Liver (tissue), 3 donors: Measurements from ENCODE around the gene SSNA1.

Source experiments
- EGR1 ChIP-seq, 2 donors: IDR thresholded peaks; 2 replicates each; pipeline ENCODE4 v1.6.1; 2016 to 2018; ENCODE audit warnings: antibody characterized with exemption in 2 of 2, low read depth in 2 of 2
- HNF4G ChIP-seq: IDR thresholded peaks from 2 replicates; pipeline ENCODE4 v1.6.1; 2016; ENCODE audit warnings: antibody characterized with exemption
- NR2F2 ChIP-seq: IDR thresholded peaks from 2 replicates; pipeline ENCODE4 v1.6.1; 2016; ENCODE audit warnings: antibody characterized with exemption
- TAF1 ChIP-seq: conservative IDR thresholded peaks from 2 replicates; pipeline ENCODE4 v1.6.1; 2016; ENCODE audit warnings: antibody characterized with exemption, mild to moderate bottlenecking
- TF ChIP-seq, protein P1 (sequence below): IDR thresholded peaks from 2 replicates; pipeline ENCODE4 v1.6.1; 2016; ENCODE audit warnings: antibody characterized with exemption
- TF ChIP-seq, protein P2 (sequence below): fragments of 150-350 bp; IDR thresholded peaks from 2 replicates; pipeline ENCODE4 v1.5.1; 2017; ENCODE audit warnings: improper control_type of control experiment, low read depth, low read length; ENCODE audit not compliant: missing input control
- TF ChIP-seq, protein P3 (sequence below): IDR thresholded peaks from 2 replicates; pipeline ENCODE4 v1.6.1; 2016; ENCODE audit warnings: antibody characterized with exemption, mild to moderate bottlenecking
- donor health status: healthy.
- donor health status: healthy.

DNA sequence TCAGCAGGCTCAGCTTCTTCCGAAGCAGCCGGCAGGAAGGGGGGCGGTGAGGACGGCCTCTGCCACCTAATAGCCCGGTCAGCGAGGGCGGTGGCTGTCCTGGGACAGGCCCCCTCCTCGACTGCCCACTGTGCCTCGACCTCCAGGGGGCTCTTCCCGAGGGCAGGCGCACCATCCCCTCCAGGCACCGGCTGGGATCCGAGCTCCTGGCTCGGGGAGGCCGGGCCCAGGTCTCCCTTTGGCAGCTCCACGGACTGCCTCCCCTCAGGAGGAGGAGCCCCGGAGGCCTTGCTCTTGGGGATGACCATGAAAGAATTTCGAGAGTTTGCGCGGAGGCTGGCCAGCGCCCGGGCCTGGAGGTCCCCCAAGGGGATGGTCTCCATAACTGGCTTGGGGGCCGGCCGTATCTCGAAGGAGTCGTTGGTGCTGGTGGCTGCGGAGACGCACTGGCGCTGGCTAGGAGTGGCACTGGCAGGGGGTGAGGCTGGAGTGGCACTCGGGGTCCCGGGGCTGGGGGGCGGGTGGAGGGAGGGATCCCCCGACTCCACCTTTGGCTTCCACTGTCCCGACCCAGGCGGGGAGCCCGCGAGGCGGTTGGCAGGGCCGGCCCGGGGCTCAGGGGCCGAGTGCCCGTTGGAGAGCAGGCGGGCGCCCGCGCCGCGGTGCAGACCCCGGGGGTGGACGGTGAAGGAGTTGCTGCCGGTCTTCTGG lies 11.1 kb downstream of the SSNA1 start:
- TF ChIP-seq, protein P1, sequence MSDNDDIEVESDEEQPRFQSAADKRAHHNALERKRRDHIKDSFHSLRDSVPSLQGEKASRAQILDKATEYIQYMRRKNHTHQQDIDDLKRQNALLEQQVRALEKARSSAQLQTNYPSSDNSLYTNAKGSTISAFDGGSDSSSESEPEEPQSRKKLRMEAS: no peak
- TF ChIP-seq, protein P2, sequence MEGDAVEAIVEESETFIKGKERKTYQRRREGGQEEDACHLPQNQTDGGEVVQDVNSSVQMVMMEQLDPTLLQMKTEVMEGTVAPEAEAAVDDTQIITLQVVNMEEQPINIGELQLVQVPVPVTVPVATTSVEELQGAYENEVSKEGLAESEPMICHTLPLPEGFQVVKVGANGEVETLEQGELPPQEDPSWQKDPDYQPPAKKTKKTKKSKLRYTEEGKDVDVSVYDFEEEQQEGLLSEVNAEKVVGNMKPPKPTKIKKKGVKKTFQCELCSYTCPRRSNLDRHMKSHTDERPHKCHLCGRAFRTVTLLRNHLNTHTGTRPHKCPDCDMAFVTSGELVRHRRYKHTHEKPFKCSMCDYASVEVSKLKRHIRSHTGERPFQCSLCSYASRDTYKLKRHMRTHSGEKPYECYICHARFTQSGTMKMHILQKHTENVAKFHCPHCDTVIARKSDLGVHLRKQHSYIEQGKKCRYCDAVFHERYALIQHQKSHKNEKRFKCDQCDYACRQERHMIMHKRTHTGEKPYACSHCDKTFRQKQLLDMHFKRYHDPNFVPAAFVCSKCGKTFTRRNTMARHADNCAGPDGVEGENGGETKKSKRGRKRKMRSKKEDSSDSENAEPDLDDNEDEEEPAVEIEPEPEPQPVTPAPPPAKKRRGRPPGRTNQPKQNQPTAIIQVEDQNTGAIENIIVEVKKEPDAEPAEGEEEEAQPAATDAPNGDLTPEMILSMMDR: no peak
- TF ChIP-seq EGR1 (IDR thresholded peaks at IDR 0.05; ENCODE audit: low read depth in 2 of 2) (no peak), TAF1 (no peak), HNF4G (no peak), NR2F2 (no peak)
- TF ChIP-seq, protein P3, sequence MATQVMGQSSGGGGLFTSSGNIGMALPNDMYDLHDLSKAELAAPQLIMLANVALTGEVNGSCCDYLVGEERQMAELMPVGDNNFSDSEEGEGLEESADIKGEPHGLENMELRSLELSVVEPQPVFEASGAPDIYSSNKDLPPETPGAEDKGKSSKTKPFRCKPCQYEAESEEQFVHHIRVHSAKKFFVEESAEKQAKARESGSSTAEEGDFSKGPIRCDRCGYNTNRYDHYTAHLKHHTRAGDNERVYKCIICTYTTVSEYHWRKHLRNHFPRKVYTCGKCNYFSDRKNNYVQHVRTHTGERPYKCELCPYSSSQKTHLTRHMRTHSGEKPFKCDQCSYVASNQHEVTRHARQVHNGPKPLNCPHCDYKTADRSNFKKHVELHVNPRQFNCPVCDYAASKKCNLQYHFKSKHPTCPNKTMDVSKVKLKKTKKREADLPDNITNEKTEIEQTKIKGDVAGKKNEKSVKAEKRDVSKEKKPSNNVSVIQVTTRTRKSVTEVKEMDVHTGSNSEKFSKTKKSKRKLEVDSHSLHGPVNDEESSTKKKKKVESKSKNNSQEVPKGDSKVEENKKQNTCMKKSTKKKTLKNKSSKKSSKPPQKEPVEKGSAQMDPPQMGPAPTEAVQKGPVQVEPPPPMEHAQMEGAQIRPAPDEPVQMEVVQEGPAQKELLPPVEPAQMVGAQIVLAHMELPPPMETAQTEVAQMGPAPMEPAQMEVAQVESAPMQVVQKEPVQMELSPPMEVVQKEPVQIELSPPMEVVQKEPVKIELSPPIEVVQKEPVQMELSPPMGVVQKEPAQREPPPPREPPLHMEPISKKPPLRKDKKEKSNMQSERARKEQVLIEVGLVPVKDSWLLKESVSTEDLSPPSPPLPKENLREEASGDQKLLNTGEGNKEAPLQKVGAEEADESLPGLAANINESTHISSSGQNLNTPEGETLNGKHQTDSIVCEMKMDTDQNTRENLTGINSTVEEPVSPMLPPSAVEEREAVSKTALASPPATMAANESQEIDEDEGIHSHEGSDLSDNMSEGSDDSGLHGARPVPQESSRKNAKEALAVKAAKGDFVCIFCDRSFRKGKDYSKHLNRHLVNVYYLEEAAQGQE: no peak
